AG09309 (cell line): ENCODE results near the gene FNIP2.

Source experiments
- DNase-seq: peaks from one replicate; pipeline ENCODE4 v3.0.0-alpha.2; 2010; ENCODE audit warnings: low read depth
- H3K4me3 ChIP-seq: 2 replicates; pipeline ENCODE4 v1.5.1; 2011; ENCODE audit warnings: mild to moderate bottlenecking, low read depth, low read length, moderate library complexity; ENCODE audit not compliant: control insufficient read depth
- CTCF ChIP-seq: IDR thresholded peaks from 2 replicates; pipeline ENCODE4 v1.5.1; 2011; ENCODE audit warnings: mild to moderate bottlenecking, low read depth, low read length, inconsistent platforms; ENCODE audit not compliant: insufficient read depth, control insufficient read depth; ENCODE audit errors: missing control alignments

The FNIP2 gene

GRCh38 chr4:158782551-158783360 lies 13.9 kb downstream of the FNIP2 start:
- 0 out of 2 replicates have a peak overlapping the region, but pooled peaks have one; percentile 3 for H3K4me3 ChIP-seq
- DNase-seq, result no peak
- TF ChIP-seq CTCF, result no peak

- no peak for DNase-seq
- H3K4me3 ChIP-seq, result no peak overlapping the region
- TF ChIP-seq CTCF, result no peak
Measured at GRCh38 chr4:158783785-158784184, 15.0 kb downstream of the FNIP2 start.

DNA sequence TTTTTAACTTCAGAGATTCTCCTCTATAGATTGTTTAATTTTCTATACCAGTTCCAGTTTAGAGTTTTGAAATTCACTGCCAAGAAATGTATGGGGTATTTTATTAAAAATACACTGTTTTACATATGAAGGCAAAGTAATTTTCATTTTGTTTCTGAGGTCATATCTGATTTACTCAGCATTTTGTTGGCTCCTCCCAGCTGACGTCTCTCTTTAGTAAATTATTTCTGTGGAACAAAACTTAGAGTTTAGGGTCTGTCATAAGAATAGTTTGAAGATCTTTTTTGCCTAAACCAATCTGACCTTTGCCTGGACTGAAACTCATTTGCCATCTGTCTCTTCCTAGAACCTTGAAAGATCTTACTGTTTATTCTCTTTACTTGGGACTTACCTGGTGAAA lies 16.9 kb downstream of the FNIP2 start:
- no peak for TF ChIP-seq CTCF
- no peak for DNase-seq
- H3K4me3 ChIP-seq, result no peak overlapping the region

GRCh38 chr4:158786121-158786601 lies 17.3 kb downstream of the FNIP2 start:
- no peak for TF ChIP-seq CTCF
- DNase-seq, result no peak

GRCh38 chr4:158786955-158787354 lies 18.1 kb downstream of the FNIP2 start:
- no peak overlapping the region for H3K4me3 ChIP-seq
- no peak for TF ChIP-seq CTCF
- no peak for DNase-seq

More at GRCh38 chr4:158786121-158786601, 17.3 kb downstream of the FNIP2 start:
- H3K4me3 ChIP-seq, result no peak overlapping the region

DNA sequence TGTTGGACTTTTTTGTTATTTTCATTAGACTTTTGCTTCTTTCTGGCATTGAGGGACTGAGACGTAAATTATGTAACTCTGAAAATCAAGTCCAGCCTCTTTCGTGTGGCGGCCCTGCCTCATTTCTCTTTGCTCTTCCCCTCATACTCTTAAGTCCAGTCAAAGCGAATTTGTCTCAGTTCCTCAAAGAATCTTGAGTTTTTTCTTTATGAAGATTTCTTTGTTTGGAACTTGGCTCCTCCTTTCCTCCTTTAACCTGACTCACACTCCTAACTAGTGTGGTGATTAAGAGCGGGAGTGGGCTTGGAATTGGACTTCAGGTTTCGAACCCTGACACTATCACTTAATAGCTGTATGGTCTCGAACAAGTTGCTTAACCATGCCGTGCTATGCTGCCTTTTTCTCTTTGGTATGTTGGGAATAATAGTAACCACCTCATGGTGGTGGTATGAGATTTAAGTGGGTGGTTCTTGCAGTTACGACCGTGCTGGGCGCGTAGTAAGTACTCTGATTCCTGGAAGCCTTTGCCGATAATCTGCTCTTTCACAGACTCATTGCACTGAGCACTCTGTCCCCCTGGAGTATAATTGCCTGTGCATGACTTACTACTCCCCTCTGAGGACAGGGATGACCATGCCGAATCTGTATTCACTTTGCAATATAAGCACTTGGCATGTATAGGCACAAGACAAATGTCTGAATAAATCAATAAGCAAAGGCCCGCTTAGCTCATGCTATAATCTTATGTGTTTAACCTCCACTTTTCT lies 19.1 kb downstream of the FNIP2 start:
- TF ChIP-seq CTCF, result no peak
- H3K4me3 ChIP-seq, result no peak overlapping the region
- DNase-seq, result no peak
